Measurements from ENCODE around the gene SEC24B.

Gene SEC24B

DNA sequence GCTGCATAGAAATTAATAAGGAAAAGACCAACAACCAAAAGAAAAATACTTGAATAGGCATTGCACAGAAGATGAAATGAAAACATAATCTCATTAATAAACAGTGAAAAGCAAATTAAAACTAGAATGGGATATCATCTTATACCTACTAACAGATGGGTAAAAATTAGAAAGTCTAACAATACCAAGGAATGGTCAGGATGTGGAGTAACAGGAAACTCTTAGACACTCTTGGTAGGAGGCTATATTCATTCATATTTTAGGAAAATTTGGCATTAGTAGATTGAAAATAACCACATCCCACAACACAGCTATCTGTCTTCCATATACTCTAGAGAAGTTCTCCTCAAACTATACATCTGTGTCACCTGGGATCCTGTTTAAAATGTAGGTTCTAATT, 36.3 kb downstream of the SEC24B start:
- ChIA-PET CTCF (no interaction called here), POLR2A (no interaction called here)
- no peak for DNase-seq (ENCODE audit: extremely low spot score)
- TF ChIP-seq CTBP1 (IDR thresholded peaks at IDR 0.05; ENCODE audit: borderline replicate concordance): no peak

GRCh38 chr4:109472343-109472761, 38.7 kb downstream of the SEC24B start:
- no peak for DNase-seq (ENCODE audit: extremely low spot score)
- ChIA-PET CTCF (no interaction called here), POLR2A (no interaction called here)
- TF ChIP-seq SP1 (IDR thresholded peaks at IDR 0.05) (no peak), SUZ12 (IDR thresholded peaks at IDR 0.05) (no peak), BHLHE40 (IDR thresholded peaks at IDR 0.05; ENCODE audit: borderline replicate concordance) (no peak), HDGF (IDR thresholded peaks at IDR 0.05; ENCODE audit: borderline replicate concordance) (no peak), L3MBTL2 (conservative IDR thresholded peaks at IDR 0.05) (no peak), PKNOX1 (IDR thresholded peaks at IDR 0.05) (no peak), FOXM1 (IDR thresholded peaks at IDR 0.05; ENCODE audit: borderline replicate concordance) (no peak)

- CTCF ChIA-PET: no interaction called here
- DNase-seq (ENCODE audit: extremely low spot score): no peak
- POLR2A ChIA-PET: no interaction called here
- TF ChIP-seq FOXM1 (IDR thresholded peaks at IDR 0.05; ENCODE audit: borderline replicate concordance) (no peak), ELF4 (IDR thresholded peaks at IDR 0.05) (no peak), FOXK2 (IDR thresholded peaks at IDR 0.05) (no peak), ARNT (IDR thresholded peaks at IDR 0.05) (no peak), LEF1 (IDR thresholded peaks at IDR 0.05; ENCODE audit: borderline replicate concordance) (no peak), SUZ12 (IDR thresholded peaks at IDR 0.05) (no peak)
These were observed 40.2 kb downstream of the SEC24B start for GRCh38 chr4:109473824-109474223.

- TF ChIP-seq SUZ12 (IDR thresholded peaks at IDR 0.05): no peak
- TF ChIP-seq ARNT (IDR thresholded peaks at IDR 0.05): no peak
- TF ChIP-seq L3MBTL2 (conservative IDR thresholded peaks at IDR 0.05): no peak
- TF ChIP-seq CTBP1 (IDR thresholded peaks at IDR 0.05; ENCODE audit: borderline replicate concordance): no peak
- TF ChIP-seq LEF1 (IDR thresholded peaks at IDR 0.05; ENCODE audit: borderline replicate concordance): no peak
- TF ChIP-seq HDGF (IDR thresholded peaks at IDR 0.05; ENCODE audit: borderline replicate concordance): no peak
- no peak for TF ChIP-seq NFRKB (IDR thresholded peaks at IDR 0.05)
- no peak for TF ChIP-seq TARDBP (IDR thresholded peaks at IDR 0.05)
- TF ChIP-seq FOXK2 (IDR thresholded peaks at IDR 0.05): no peak
- no peak for TF ChIP-seq FOXM1 (IDR thresholded peaks at IDR 0.05; ENCODE audit: borderline replicate concordance)
- no peak for TF ChIP-seq ELF4 (IDR thresholded peaks at IDR 0.05)
- no peak for TF ChIP-seq FOXA1 (IDR thresholded peaks at IDR 0.05)
- no peak for TF ChIP-seq BHLHE40 (IDR thresholded peaks at IDR 0.05; ENCODE audit: borderline replicate concordance)
- TF ChIP-seq PKNOX1 (IDR thresholded peaks at IDR 0.05): no peak
- TF ChIP-seq ZNF384 (IDR thresholded peaks at IDR 0.05): no peak
- CTCF ChIA-PET: interaction anchor here (0.6 kb wide), 2 partner anchors 46 to 1322 kb away, joined by 3 to 4 read pairs; no protein-coding TSS in a partner anchor
- POLR2A ChIA-PET: interaction anchor here (1.1 kb wide), 1 partner anchor 52 kb away, joined by 5 read pairs; no protein-coding TSS in a partner anchor
- no peak for DNase-seq (ENCODE audit: extremely low spot score)
These were observed 52.4 kb downstream of the SEC24B start for GRCh38 chr4:109486007-109486406.

DNA sequence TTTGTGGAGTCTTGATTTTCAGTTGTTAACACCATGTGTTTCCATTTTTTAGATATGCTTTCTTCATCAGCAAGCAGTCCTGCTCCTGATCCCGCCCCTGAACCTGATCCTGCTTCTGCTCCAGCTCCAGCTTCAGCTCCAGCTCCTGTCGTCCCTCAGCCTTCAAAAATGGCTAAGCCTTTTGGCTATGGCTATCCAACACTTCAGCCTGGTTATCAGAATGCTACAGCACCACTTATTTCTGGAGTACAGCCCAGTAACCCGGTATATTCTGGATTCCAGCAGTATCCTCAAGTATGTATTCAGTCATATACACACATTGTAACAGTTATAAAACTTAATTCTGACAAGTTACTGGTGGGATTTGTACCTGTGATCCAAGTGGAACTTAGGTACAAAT, 60.9 kb downstream of the SEC24B start:
- CTCF ChIA-PET: no interaction called here
- TF ChIP-seq LEF1 (IDR thresholded peaks at IDR 0.05; ENCODE audit: borderline replicate concordance): no peak
- no peak for TF ChIP-seq L3MBTL2 (conservative IDR thresholded peaks at IDR 0.05)
- TF ChIP-seq SP1 (IDR thresholded peaks at IDR 0.05): no peak
- no peak for TF ChIP-seq HDGF (IDR thresholded peaks at IDR 0.05; ENCODE audit: borderline replicate concordance)
- TF ChIP-seq NFRKB (IDR thresholded peaks at IDR 0.05): no peak
- TF ChIP-seq ELF4 (IDR thresholded peaks at IDR 0.05): no peak
- TF ChIP-seq SUZ12 (IDR thresholded peaks at IDR 0.05): no peak
- no peak for TF ChIP-seq CTBP1 (IDR thresholded peaks at IDR 0.05; ENCODE audit: borderline replicate concordance)
- no peak for TF ChIP-seq FOXK2 (IDR thresholded peaks at IDR 0.05)
- TF ChIP-seq ARNT (IDR thresholded peaks at IDR 0.05): no peak
- TF ChIP-seq BHLHE40 (IDR thresholded peaks at IDR 0.05; ENCODE audit: borderline replicate concordance): no peak
- no peak for TF ChIP-seq FOXA1 (IDR thresholded peaks at IDR 0.05)
- no peak for TF ChIP-seq PKNOX1 (IDR thresholded peaks at IDR 0.05)
- TF ChIP-seq FOXM1 (IDR thresholded peaks at IDR 0.05; ENCODE audit: borderline replicate concordance): no peak
- no peak for TF ChIP-seq ZNF384 (IDR thresholded peaks at IDR 0.05)
- TF ChIP-seq TARDBP (IDR thresholded peaks at IDR 0.05): no peak
- no peak for DNase-seq (ENCODE audit: extremely low spot score)
- POLR2A ChIA-PET: no interaction called here

GRCh38 chr4:109495514-109495913, 61.9 kb downstream of the SEC24B start:
- POLR2A ChIA-PET: no interaction called here
- DNase-seq (ENCODE audit: extremely low spot score): no peak
- CTCF ChIA-PET: no interaction called here
- TF ChIP-seq PKNOX1 (IDR thresholded peaks at IDR 0.05): no peak
- TF ChIP-seq TARDBP (IDR thresholded peaks at IDR 0.05): no peak
- no peak for TF ChIP-seq LEF1 (IDR thresholded peaks at IDR 0.05; ENCODE audit: borderline replicate concordance)
- no peak for TF ChIP-seq CTBP1 (IDR thresholded peaks at IDR 0.05; ENCODE audit: borderline replicate concordance)
- no peak for TF ChIP-seq HDGF (IDR thresholded peaks at IDR 0.05; ENCODE audit: borderline replicate concordance)
- TF ChIP-seq FOXA1 (IDR thresholded peaks at IDR 0.05): no peak
- no peak for TF ChIP-seq L3MBTL2 (conservative IDR thresholded peaks at IDR 0.05)

Measured in HEK293T (cell line).